GM20000 (cell line): Measurements from ENCODE around the gene TTC13.

Experiments used
- DNase-seq: peaks from one replicate; pipeline ENCODE4 v3.0.0; 2012; ENCODE audit warnings: low spot score
- TF ChIP-seq, protein P1 (sequence below): IDR thresholded peaks from 2 replicates; pipeline ENCODE4 v1.5.1; 2012; ENCODE audit warnings: mild to moderate bottlenecking, control low read depth; ENCODE audit errors: extremely low read depth, missing control alignments

TTC13 gene

DNA sequence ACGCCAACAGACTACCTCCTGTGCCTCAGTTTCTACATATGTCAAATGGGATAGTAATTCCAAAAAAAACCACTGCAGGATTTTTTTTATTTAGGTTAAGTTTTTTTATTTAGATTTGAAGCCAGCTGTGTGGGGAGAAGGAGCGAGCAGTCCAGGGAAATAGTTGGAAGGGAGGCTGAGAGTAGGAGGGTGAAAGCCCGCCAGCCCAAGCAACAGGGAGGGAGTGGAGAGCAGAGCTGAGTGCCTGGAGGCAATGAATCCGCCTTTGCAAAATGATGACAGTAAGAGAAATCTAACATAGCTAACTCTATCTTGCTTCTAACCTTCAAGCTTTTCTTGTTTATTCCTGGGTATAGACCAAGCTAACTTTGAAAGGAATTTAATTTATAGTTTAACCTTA is 94.7 kb downstream of the TTC13 start:
- TF ChIP-seq, protein P1, sequence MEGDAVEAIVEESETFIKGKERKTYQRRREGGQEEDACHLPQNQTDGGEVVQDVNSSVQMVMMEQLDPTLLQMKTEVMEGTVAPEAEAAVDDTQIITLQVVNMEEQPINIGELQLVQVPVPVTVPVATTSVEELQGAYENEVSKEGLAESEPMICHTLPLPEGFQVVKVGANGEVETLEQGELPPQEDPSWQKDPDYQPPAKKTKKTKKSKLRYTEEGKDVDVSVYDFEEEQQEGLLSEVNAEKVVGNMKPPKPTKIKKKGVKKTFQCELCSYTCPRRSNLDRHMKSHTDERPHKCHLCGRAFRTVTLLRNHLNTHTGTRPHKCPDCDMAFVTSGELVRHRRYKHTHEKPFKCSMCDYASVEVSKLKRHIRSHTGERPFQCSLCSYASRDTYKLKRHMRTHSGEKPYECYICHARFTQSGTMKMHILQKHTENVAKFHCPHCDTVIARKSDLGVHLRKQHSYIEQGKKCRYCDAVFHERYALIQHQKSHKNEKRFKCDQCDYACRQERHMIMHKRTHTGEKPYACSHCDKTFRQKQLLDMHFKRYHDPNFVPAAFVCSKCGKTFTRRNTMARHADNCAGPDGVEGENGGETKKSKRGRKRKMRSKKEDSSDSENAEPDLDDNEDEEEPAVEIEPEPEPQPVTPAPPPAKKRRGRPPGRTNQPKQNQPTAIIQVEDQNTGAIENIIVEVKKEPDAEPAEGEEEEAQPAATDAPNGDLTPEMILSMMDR = no peak
- no peak for DNase-seq

DNA sequence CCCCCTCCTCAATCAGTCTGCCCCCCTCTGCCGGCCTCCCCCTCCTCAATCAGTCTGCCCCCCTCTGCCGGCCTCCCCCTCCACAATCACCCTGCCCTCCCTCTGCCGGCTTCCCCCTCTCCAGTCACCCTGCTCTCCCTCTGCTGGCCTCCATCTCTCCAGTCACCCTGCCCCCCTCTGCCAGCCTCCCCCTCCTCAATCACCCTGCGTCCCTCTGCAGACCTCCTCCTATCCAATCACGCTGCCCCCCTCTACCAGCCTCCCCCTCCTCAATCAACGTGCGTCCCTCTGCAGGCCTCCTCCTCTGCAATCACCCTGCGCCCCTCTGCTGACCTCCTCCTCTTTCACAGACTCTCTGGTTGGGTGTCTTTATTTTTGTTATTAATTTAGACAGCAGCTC is 98.9 kb downstream of the TTC13 start:
- TF ChIP-seq, protein P1 = no peak
- no peak for DNase-seq

DNA sequence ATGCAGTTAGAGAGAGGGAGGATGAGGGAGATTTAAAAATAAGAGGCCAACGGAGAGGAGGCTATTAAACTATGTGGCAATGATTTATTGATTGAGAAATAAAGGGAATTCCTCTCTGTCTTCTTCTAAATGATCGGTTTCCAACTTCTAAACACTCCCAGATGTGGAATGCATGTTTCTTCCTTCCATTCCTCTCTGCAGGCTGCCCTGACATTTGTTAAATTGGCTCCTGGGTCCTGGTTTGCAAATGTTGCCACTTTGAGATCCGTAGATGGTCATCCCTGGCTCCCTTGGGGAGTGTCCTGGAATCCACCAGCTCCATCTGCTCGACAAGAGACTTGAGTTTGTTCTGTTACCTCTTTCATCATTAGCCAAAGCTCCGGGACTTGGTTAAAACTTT is 100.1 kb downstream of the TTC13 start:
- no peak for DNase-seq
- TF ChIP-seq, protein P1 = no peak

DNA sequence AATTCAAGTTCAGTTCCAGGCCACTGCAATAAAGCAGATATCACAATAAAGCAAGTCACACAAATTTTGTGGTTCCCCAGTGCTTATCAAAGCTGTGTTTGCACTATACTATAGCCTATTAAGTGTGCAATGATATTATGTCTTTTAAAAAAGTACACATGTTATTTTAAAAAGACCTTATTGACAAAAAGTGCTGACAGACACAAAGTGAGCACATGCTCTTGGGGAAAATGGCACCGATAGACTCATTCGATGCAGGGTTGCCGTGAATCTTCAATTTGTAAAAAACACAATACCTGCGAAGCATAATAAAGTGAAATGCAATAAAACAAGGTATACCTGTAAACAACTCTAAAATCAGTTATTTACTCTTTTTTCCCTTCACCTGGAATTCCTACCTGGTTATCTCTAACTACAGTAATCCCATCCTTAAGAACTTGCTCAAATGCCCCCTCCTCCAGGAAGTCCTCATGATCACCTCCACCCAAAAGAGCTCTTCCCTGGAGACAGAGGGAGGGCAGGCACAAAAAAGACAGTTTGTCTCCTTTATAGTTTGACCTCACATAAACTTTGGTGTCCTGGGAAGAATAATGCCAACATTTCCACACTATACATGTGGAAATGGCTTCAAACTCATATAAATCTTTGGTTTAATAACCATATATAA is 100.6 kb downstream of the TTC13 start:
- TF ChIP-seq, protein P1 = no peak
- DNase-seq = no peak

- no peak for DNase-seq
- TF ChIP-seq, protein P1 = no peak
Observed at GRCh38 chr1:230877146-230877923, 101.3 kb downstream of the TTC13 start.

GRCh38 chr1:230876660-230877059 is 102.0 kb downstream of the TTC13 start:
- no peak for DNase-seq
- TF ChIP-seq, protein P1 = no peak

DNA sequence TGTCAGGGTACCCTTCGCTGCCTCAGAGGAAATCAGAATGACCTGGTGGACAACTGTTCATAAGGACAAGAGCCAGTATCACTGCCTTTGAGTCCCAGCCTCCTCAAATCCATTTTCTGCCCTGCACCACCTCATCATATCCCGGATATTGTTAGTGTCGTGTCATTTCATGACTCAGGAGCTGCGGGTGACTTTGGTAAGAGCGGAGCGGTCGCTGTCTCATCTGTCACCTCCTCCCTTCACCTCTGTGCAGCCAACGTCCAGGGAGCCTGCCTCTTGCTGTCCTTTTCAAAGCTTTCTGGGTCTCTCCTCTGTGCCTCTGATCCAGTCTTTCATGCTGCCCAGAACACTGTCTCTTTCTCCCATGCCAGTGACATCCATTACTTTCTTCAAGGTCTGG is 103.3 kb downstream of the TTC13 start:
- TF ChIP-seq, protein P1 = no peak
- no peak for DNase-seq
